ENCODE results near the gene CDCA7.

DNA sequence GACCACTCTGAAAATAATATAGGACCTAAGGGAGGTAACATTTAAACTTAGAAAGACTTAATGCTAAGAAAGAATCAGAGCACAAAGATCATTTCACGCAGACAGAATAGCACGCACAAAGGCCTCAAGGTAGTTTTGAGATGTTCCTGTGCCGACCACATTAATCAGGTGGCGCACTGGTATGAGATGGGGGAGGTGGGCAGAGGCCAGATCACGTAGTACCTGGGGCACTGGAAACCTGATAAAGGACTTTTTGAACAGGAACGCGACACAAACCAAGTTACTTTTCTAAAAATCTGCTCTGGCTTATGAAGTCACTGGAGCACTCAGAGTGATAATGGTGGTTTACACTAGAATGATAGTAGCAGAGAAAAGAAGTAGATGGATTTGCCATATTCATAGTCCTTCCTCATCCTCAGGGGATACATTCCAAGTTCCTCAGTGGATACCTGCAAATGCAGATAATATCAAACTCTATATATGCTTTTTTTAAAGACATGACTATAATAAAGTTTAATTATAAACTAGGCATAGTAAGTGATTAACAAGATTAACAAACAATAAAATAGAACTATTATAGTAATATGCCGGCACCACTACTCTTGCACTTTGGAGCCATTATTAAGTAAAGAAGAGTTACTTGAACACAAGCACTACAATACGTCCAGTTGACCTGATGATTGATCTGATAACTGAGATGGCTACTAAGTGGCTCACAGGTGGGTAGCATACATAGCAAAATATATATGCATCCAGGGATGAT, 42.6 kb upstream of the CDCA7 start:
- TF ChIP-seq, protein P1, sequence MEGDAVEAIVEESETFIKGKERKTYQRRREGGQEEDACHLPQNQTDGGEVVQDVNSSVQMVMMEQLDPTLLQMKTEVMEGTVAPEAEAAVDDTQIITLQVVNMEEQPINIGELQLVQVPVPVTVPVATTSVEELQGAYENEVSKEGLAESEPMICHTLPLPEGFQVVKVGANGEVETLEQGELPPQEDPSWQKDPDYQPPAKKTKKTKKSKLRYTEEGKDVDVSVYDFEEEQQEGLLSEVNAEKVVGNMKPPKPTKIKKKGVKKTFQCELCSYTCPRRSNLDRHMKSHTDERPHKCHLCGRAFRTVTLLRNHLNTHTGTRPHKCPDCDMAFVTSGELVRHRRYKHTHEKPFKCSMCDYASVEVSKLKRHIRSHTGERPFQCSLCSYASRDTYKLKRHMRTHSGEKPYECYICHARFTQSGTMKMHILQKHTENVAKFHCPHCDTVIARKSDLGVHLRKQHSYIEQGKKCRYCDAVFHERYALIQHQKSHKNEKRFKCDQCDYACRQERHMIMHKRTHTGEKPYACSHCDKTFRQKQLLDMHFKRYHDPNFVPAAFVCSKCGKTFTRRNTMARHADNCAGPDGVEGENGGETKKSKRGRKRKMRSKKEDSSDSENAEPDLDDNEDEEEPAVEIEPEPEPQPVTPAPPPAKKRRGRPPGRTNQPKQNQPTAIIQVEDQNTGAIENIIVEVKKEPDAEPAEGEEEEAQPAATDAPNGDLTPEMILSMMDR (IDR thresholded peaks at IDR 0.05), result no peak
- no peak for TF ChIP-seq POLR2A (IDR thresholded peaks at IDR 0.05)
- no peak for TF ChIP-seq POLR2AphosphoS5 (IDR thresholded peaks at IDR 0.05; ENCODE audit: insufficient read depth in 1 of 2, low read depth in 1 of 2)
